GM08714 (cell line): ENCODE data around the gene CCDC60.

Source experiments
- H3K4me3 ChIP-seq: fragments of 200-500 bp; sonication (Bioruptor generic); 2 replicates; pipeline ENCODE4 v1.5.1; 2014; ENCODE audit warnings: mild to moderate bottlenecking, low read length, inconsistent platforms
- ZNF274 ChIP-seq: IDR thresholded peaks from 2 replicates; pipeline ENCODE4 v1.6.1; 2012; ENCODE audit warnings: mild to moderate bottlenecking, low read depth, low read length

CCDC60 gene

DNA sequence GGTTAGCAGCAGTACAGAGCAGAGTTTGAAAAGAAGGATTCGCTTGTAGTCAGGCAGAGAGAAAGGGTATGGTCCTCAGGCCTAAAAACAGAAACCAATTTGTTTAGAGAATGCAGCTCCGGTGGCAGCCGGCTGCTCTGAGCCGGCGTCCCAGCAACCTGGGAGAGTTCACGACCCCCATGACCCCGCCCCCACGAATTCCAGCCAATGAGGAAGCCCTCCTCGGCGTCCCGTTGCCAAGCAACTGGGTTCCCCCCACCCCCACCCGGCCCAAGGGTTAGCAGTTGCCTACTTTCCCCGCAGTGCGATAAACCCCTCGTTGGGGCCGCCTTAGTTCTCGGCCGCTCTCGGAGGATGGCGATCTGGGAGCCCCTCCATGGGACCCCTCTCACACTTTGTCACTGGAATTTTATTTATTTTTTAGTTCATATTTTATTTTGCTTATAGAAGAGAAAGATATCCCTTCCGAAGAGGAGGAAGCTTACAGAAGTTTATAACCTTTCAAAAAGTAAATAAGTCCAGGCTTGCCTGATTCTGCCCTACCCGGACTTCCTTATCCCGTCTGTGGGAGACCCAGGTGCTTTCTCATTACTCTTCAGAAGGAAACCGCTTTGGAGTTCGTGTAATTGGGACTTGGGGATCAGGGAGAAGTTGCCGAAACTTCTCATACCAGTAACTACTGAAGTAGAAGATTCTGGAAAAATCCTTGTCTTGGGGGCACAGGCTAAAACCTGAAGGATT lies at the start of gene CCDC60:
CCDC60 (plus strand) TSS at position 300 of the 741 bp plus-strand sequence. CDS start 448 bp downstream, outside the sequence.
- H3K4me3 ChIP-seq: no peak within 1 kb of the TSS
- no peak for TF ChIP-seq ZNF274

- no peak for TF ChIP-seq ZNF274
- H3K4me3 ChIP-seq: no peak overlapping the region
Observed at GRCh38 chr12:119288576-119288975, 46.0 kb upstream of the CCDC60 start.

GRCh38 chr12:119292893-119293630 lies 41.5 kb upstream of the CCDC60 start:
- TF ChIP-seq ZNF274: no peak
- H3K4me3 ChIP-seq: no peak overlapping the region

GRCh38 chr12:119294211-119294610 lies 40.3 kb upstream of the CCDC60 start:
- no peak for TF ChIP-seq ZNF274
- H3K4me3 ChIP-seq: no peak overlapping the region

- TF ChIP-seq ZNF274: no peak
Observed at GRCh38 chr12:119296535-119296934, 38.0 kb upstream of the CCDC60 start.

GRCh38 chr12:119299130-119299529 lies 35.4 kb upstream of the CCDC60 start:
- no peak for TF ChIP-seq ZNF274
- H3K4me3 ChIP-seq: no peak overlapping the region

More at GRCh38 chr12:119296535-119296934, 38.0 kb upstream of the CCDC60 start:
- no peak overlapping the region for H3K4me3 ChIP-seq

DNA sequence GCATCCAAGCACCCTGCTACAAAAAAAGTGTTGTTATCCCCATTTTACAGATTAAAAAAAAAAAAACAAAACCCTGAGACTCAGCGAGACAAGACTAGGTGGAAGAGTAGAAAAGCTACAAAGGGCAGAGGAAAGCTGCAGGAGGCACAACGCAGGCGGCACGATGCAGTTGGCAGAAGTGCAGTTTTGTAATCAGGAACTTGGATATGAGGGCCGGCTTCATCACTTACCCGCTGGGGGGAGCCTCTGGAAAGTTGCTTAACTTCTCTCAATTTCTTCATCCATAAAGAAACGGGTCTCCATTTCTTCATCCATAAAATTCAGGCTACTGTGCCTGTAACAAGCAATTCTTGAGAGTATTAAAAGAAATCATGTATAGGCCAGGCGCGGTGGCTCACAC lies 33.1 kb upstream of the CCDC60 start:
- H3K4me3 ChIP-seq: no peak overlapping the region
- TF ChIP-seq ZNF274: no peak

- H3K4me3 ChIP-seq: no peak overlapping the region
Observed at GRCh38 chr12:119302451-119303080, 32.0 kb upstream of the CCDC60 start.

GRCh38 chr12:119306593-119306992 lies 27.9 kb upstream of the CCDC60 start:
- no peak for TF ChIP-seq ZNF274

More at GRCh38 chr12:119302451-119303080, 32.0 kb upstream of the CCDC60 start:
- TF ChIP-seq ZNF274: no peak

DNA sequence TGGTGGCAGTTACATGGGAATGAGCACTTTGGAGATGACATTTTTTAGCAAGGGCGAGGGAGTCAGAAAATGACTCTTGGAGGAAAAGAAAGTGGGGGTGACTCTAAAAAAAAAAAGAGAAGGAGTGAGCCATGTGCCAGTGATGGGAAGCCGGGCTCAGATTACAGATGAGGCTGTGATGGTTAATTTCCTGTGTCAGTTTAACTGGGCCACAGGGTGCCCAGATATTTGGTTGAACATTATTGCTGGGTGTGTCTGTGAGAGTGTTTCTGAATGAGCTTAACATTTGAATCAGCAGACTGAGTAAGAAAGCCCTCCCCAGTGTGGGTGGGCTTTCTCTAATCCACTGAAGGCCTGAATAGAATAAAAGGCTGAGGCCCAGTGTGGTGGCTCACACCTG lies 26.8 kb upstream of the CCDC60 start:
- no peak for TF ChIP-seq ZNF274
- no peak overlapping the region for H3K4me3 ChIP-seq

More at GRCh38 chr12:119306593-119306992, 27.9 kb upstream of the CCDC60 start:
- no peak overlapping the region for H3K4me3 ChIP-seq

DNA sequence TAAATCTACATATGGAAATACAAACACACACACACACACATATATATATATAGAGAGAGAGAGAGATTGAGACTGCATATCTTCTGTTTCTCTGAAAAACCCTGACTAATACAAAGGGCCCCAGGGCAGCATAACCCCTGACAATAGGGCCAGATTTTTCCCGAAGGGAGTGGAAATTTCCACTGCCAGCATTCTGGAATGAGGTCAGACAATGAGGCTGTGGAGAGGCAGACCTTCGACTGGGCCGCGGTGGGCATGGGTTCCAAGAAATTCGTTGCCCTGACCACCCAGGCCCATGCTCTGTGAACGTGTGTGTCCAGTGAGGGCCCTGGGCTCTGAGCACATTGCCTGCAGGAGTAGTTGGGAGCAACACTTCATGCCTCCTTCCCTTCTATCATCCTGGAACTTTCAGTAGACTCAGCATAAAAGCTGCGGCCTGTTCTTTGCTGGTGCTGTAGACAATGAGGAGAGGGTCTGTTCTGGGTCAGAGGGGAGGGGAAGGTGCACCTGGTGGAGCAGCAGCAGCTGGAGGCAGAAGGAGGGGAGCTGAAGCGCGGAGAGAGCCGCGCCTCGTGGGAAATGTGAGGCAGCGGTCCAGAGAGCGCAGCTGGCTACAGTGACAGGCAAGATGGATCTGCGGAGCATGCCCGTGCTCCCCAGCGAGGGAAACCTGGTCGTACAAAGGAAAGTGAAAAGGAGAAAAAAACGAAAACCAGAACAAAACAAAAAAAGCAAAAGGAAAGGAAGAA lies 25.6 kb upstream of the CCDC60 start:
- no peak for TF ChIP-seq ZNF274
- H3K4me3 ChIP-seq: no peak overlapping the region

DNA sequence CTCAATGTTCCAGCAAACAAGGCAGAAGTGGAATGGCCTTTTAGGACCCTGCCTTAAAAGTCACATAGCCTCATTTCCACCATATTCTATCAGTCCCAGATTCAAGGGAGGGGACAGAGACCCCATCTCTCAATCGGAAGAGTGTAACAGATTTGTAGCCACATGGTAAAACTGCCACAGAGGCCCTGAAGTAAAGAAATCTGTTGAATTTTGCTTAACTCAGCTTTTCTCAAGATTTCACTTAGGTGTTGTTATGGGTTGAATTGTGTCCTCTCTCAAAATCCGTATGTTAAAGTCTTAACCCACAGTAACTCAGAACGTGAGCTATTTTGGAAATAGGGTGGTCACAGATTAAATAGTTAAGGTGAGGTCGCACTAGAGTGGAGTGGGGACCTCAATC lies 22.7 kb upstream of the CCDC60 start:
- no peak overlapping the region for H3K4me3 ChIP-seq
- no peak for TF ChIP-seq ZNF274

DNA sequence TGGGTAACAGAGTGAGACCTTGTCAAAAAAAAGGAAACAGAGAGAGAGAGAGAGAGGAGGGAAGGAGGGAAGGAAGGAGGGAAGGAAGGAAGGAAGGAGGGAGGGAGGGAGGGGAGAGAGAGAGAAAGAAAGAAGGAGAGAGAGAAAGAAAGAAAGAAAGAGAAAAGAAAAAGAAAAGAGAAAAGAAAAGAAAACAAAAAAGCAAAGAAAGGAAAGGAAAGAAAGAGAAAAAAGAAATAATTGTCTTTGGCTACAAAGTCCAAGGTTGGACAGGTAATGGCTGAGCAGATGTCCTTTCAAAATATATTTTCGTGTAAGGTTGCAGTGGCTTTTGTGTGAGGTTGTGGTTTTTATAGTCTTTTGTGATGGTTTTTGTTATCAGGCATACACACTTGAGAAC lies 21.6 kb upstream of the CCDC60 start:
- no peak overlapping the region for H3K4me3 ChIP-seq
- TF ChIP-seq ZNF274: no peak

GRCh38 chr12:119314290-119314689 lies 20.2 kb upstream of the CCDC60 start:
- no peak overlapping the region for H3K4me3 ChIP-seq
- no peak for TF ChIP-seq ZNF274
